ENCODE data around the gene EMILIN2. TPM values are rescaled to one million over a fixed set of nuclear protein-coding genes. Genes with fewer than 3 reads are reported as not detected.
"Not testable (repeated sequence)": the region's sequence is repeated elsewhere in the genome, so short reads cannot be mapped to it uniquely, and the experiment has no call there.

The EMILIN2 gene
- total RNA-seq: 10 to 100 TPM; 33.6 to 38.6 TPM

GRCh38 chr18:2846636-2847316, at the start of gene EMILIN2:
Gene EMILIN2, plus strand, starts transcription at chr18:2847006. Its CDS starts 183 bp downstream, at chr18:2847189.
- no peaks in the 10 kb centered on the region for H3K27me3 ChIP-seq (replicated peaks; ENCODE audit: insufficient read depth)
- H3K4me3 ChIP-seq: peak within 1 kb of the TSS; percentile 30 to 39
- TF ChIP-seq POLR2AphosphoS5 (IDR thresholded peaks at IDR 0.05) (no peak), POLR2A (IDR thresholded peaks at IDR 0.05) (no peak)
- TF ChIP-seq, protein P1, sequence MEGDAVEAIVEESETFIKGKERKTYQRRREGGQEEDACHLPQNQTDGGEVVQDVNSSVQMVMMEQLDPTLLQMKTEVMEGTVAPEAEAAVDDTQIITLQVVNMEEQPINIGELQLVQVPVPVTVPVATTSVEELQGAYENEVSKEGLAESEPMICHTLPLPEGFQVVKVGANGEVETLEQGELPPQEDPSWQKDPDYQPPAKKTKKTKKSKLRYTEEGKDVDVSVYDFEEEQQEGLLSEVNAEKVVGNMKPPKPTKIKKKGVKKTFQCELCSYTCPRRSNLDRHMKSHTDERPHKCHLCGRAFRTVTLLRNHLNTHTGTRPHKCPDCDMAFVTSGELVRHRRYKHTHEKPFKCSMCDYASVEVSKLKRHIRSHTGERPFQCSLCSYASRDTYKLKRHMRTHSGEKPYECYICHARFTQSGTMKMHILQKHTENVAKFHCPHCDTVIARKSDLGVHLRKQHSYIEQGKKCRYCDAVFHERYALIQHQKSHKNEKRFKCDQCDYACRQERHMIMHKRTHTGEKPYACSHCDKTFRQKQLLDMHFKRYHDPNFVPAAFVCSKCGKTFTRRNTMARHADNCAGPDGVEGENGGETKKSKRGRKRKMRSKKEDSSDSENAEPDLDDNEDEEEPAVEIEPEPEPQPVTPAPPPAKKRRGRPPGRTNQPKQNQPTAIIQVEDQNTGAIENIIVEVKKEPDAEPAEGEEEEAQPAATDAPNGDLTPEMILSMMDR (IDR thresholded peaks at IDR 0.05): no peak
- peak; percentile 19 for DNase-seq (ENCODE audit: low spot score)
- intact Hi-C loops (cut with DNase I): no loop called here
- no peaks in the 10 kb centered on the region for H3K9me3 ChIP-seq
- WGBS: 1% methylated on average over 61 of the region's 80 CpGs
- H3K27ac ChIP-seq: peak within 1 kb of the TSS in 1 of 2 donors; percentile 13
- no peaks in the 10 kb centered on the region for H3K36me3 ChIP-seq
- no peaks in the 10 kb centered on the region for H3K4me1 ChIP-seq (replicated peaks)

GRCh38 chr18:2797951-2798350, 48.9 kb upstream of the EMILIN2 start:
- 97% methylated on average over 1 of the region's 1 CpG for WGBS
- Histone ChIP-seq H3K27ac (no peak overlapping the region), H3K4me1 (replicated peaks) (no peaks in the 10 kb centered on the region), H3K4me3 (no peak overlapping the region), H3K9me3 (no peaks in the 10 kb centered on the region), H3K27me3 (replicated peaks; ENCODE audit: insufficient read depth) (no peaks in the 10 kb centered on the region), H3K36me3 (peaks cover 0 to 8% of the 10 kb centered on the region in 2 donors)
- TF ChIP-seq POLR2AphosphoS5 (IDR thresholded peaks at IDR 0.05) (no peak), POLR2A (IDR thresholded peaks at IDR 0.05) (no peak)
- TF ChIP-seq, protein P1 (IDR thresholded peaks at IDR 0.05): no peak
- DNase-seq (ENCODE audit: low spot score): no peak
- intact Hi-C loops (cut with DNase I): no loop called here

DNA sequence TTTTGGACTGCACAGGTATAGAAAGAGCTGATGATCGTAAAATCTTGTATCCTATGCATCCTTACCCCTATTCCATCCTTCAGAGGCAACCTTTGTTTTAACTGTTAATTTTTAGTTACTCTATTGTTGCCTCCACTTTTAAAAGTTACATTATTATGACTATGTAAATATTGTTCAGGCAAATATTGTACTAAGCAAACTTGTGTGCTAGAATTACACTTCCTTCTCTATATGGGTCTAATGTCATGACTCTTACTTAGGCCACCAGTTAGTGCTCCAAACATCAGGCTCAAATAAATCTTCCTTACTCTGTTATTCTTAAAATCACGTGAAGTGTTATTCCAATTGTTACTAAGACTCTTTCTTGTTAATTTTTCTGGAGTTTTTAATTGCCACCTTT, 47.4 kb upstream of the EMILIN2 start:
- H3K27me3 ChIP-seq (replicated peaks; ENCODE audit: insufficient read depth): no peaks in the 10 kb centered on the region
- no peak overlapping the region for H3K4me3 ChIP-seq
- DNase-seq (ENCODE audit: low spot score): no peak
- H3K9me3 ChIP-seq: no peaks in the 10 kb centered on the region
- no peaks in the 10 kb centered on the region for H3K4me1 ChIP-seq (replicated peaks)
- WGBS: 66% methylated on average over 2 of the region's 2 CpGs
- H3K36me3 ChIP-seq: peaks cover 0 to 8% of the 10 kb centered on the region in 2 donors
- no peak overlapping the region for H3K27ac ChIP-seq
- intact Hi-C loops (cut with DNase I): no loop called here
- TF ChIP-seq POLR2A (IDR thresholded peaks at IDR 0.05) (no peak), POLR2AphosphoS5 (IDR thresholded peaks at IDR 0.05) (no peak)
- TF ChIP-seq, protein P1 (IDR thresholded peaks at IDR 0.05): no peak

GRCh38 chr18:2805970-2806943, 40.5 kb upstream of the EMILIN2 start:
- TF ChIP-seq POLR2A (IDR thresholded peaks at IDR 0.05) (no peak), POLR2AphosphoS5 (IDR thresholded peaks at IDR 0.05) (peak; percentile 15)
- Histone ChIP-seq H3K36me3 (no peaks in the 10 kb centered on the region), H3K27me3 (replicated peaks; ENCODE audit: insufficient read depth) (no peaks in the 10 kb centered on the region), H3K9me3 (no peaks in the 10 kb centered on the region), H3K27ac (peak overlapping the region in 1 of 2 donors; percentile 33), H3K4me3 (no peak overlapping the region), H3K4me1 (replicated peaks) (no peaks in the 10 kb centered on the region)
- intact Hi-C loops (cut with DNase I): no loop called here
- 83% methylated on average over 8 of the region's 8 CpGs for WGBS
- no peak for DNase-seq (ENCODE audit: low spot score)

DNA sequence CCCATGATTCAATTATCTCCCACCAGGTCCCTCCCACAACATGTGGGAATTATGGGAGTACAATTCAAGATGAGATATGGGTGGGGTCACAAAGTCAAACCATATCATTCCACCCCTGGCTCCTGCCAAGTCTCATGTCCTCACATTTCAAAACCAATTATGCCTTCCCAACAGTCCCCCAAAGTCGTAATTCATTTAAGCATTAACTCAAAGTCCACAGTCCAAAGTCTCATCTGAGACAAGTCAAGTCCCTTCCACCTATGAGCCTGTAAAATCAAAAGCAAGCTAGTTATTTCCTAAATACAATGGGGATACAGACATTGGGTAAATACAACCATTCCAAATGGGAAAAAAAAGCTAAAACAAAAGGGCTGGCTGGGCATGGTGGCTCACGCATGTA, 38.2 kb upstream of the EMILIN2 start:
- H3K9me3 ChIP-seq; H3K36me3 ChIP-seq; DNase-seq (ENCODE audit: low spot score); H3K4me3 ChIP-seq; H3K4me1 ChIP-seq (replicated peaks); H3K27ac ChIP-seq; H3K27me3 ChIP-seq (replicated peaks; ENCODE audit: insufficient read depth); intact Hi-C loops (cut with DNase I): not testable (repeated sequence)
- WGBS: 63% methylated on average over 2 of the region's 2 CpGs

GRCh38 chr18:2809666-2810183, 37.1 kb upstream of the EMILIN2 start:
- H3K36me3 ChIP-seq; intact Hi-C loops (cut with DNase I); H3K4me3 ChIP-seq; H3K4me1 ChIP-seq (replicated peaks); H3K27ac ChIP-seq; H3K9me3 ChIP-seq; H3K27me3 ChIP-seq (replicated peaks; ENCODE audit: insufficient read depth); DNase-seq (ENCODE audit: low spot score): not testable (repeated sequence)
- 91% methylated on average over 6 of the region's 6 CpGs for WGBS

All from prostate gland (tissue), 2 donors.